ENCODE data around the gene LAPTM5.

DNA sequence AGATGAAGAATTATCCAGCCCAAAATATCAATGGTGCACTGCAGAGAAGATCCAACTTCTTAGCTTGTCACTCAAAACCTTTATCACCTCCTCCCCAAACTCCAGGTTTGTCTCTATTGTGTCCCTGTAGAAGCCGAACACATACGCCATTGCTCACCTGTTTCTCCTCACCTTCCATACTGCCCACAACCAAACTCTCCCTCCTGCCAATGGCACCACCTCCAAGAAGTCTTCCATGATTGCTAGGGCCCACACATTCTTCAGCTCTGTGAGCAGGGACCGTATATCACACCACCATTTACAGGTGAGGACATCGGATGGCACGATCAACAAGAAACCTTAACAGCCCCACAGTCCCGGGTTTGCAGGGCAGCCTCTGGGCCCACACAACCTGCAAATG is 2.2 kb downstream of the LAPTM5 start:
- TF ChIP-seq EZH2 (IDR thresholded peaks at IDR 0.05; ENCODE audit: borderline replicate concordance, low read length): no peak
- TF ChIP-seq, protein P1, sequence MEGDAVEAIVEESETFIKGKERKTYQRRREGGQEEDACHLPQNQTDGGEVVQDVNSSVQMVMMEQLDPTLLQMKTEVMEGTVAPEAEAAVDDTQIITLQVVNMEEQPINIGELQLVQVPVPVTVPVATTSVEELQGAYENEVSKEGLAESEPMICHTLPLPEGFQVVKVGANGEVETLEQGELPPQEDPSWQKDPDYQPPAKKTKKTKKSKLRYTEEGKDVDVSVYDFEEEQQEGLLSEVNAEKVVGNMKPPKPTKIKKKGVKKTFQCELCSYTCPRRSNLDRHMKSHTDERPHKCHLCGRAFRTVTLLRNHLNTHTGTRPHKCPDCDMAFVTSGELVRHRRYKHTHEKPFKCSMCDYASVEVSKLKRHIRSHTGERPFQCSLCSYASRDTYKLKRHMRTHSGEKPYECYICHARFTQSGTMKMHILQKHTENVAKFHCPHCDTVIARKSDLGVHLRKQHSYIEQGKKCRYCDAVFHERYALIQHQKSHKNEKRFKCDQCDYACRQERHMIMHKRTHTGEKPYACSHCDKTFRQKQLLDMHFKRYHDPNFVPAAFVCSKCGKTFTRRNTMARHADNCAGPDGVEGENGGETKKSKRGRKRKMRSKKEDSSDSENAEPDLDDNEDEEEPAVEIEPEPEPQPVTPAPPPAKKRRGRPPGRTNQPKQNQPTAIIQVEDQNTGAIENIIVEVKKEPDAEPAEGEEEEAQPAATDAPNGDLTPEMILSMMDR (conservative IDR thresholded peaks at IDR 0.05 in 1 of 2, IDR thresholded peaks at IDR 0.05 in 1 of 2; ENCODE audit: extremely low read depth in 1 of 2, insufficient read depth in 1 of 2, low read depth in 1 of 2, low read length in 2 of 2): no peak
